Measurements from ENCODE around the gene CTDP1. TPM values are rescaled to one million over a fixed set of nuclear protein-coding genes. Genes with fewer than 3 reads are reported as not detected.
A peak's percentile ranks its signal among the peaks of the same experiment; 100 is the strongest.

The CTDP1 gene
- total RNA-seq, 1 experiment from 2014 or later, result 22.5 TPM

DNA sequence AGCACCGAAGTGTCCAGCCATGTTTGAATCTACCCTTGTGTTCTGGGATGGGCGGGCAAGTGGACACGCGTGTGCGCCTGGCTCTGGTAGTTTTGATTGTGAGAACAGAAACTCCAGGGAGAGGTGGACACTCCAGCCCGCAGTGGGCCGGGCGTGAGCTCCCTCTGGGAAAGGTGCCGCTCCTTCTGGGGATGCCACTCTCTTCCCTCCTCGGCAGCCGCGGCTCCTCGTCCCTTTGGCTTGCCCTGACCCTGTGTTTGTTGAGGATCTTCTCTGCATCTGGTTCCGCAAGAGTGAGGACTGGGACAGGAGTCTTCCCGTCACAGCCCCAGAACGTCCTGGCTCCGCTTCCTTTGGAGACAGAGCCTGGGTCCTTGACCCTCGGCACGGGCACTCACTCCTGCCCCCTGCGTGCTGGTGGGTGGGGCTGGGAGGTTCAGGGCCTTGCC, 1.3 kb downstream of the CTDP1 start:
- DNase-seq (ENCODE audit: low spot score), result no peak
- CTCF ChIA-PET, result no interaction called here
- Histone ChIP-seq H3K27ac (ENCODE audit: low read depth, low read length, poor library complexity, severe bottlenecking) (peak overlapping the region; percentile 98), H3K4me1 (ENCODE audit: insufficient read depth, low read length, poor library complexity, severe bottlenecking) (peaks cover 23% of the 10 kb centered on the region), H3K36me3 (ENCODE audit: insufficient read depth, low read length, poor library complexity, severe bottlenecking) (no peaks in the 10 kb centered on the region), H3K4me3 (ENCODE audit: low read depth, low read length, poor library complexity, severe bottlenecking) (peak overlapping the region; percentile 67), H3K9me3 (ENCODE audit: low read depth, low read length, poor library complexity, severe bottlenecking) (no peaks in the 10 kb centered on the region), H3K27me3 (replicated peaks; ENCODE audit: insufficient read depth, low read depth, low read length, poor library complexity) (no peaks in the 10 kb centered on the region)
- POLR2A ChIA-PET (ENCODE audit: low non-redundant PET), result no interaction called here
- TF ChIP-seq EZH2 (IDR thresholded peaks at IDR 0.05; ENCODE audit: borderline replicate concordance, low read depth, low read length, poor library complexity, severe bottlenecking), result no peak
- TF ChIP-seq, protein P1, sequence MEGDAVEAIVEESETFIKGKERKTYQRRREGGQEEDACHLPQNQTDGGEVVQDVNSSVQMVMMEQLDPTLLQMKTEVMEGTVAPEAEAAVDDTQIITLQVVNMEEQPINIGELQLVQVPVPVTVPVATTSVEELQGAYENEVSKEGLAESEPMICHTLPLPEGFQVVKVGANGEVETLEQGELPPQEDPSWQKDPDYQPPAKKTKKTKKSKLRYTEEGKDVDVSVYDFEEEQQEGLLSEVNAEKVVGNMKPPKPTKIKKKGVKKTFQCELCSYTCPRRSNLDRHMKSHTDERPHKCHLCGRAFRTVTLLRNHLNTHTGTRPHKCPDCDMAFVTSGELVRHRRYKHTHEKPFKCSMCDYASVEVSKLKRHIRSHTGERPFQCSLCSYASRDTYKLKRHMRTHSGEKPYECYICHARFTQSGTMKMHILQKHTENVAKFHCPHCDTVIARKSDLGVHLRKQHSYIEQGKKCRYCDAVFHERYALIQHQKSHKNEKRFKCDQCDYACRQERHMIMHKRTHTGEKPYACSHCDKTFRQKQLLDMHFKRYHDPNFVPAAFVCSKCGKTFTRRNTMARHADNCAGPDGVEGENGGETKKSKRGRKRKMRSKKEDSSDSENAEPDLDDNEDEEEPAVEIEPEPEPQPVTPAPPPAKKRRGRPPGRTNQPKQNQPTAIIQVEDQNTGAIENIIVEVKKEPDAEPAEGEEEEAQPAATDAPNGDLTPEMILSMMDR (conservative IDR thresholded peaks at IDR 0.05; ENCODE audit: low read depth, low read length), result no peak
- BruUV-seq (replicated peaks), result no TSS peak
- intact Hi-C loops (cut with micrococcal nuclease; ENCODE audit: unreplicated experiment), result no loop called here

DNA sequence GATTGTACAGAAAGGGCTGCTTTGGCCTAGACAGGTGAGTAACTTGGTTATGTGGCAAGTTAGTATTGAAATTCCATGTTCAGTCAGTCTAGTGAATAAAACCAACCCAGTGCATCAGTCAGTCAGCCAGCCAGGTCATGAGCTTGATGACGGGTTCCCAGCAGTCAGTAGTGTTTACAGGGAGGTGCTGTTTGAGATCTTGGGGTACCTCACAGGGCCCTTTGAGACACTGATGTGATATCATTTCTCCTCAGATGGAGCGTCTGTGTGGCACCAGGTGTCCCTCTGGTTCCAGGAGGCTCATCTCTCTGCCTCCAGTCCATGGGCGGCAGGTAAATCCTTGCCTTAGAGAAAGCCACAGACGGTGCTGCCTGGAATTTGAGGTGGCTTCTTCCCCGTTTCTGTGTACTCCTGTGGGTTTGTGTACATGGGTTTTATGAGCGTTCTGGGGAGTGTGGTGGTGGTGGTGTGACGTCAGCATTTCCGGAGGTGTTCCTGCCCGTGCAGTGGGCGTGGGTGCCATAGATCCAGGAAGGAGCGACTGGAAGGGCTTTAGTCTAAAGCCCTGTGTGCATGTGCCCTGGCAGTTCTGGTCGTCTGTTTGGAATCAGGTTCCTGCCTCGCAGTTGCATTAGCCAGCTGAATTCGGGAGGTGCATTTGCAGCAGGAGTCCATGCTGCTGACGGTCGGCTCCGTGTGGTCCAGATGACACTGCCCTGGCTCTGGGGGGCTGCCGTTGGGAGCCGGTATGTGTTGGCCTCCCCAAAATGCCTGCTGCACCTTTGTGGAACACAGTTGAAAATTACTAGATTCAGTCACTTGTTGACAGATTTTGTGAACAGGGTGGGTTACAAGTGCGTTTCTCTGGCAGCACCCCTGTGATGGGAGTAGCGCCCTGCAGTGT, 2.1 kb downstream of the CTDP1 start:
- TF ChIP-seq, protein P1 (conservative IDR thresholded peaks at IDR 0.05; ENCODE audit: low read depth, low read length), result no peak
- no peak for TF ChIP-seq EZH2 (IDR thresholded peaks at IDR 0.05; ENCODE audit: borderline replicate concordance, low read depth, low read length, poor library complexity, severe bottlenecking)
- intact Hi-C loops (cut with micrococcal nuclease; ENCODE audit: unreplicated experiment), result no loop called here
- POLR2A ChIA-PET (ENCODE audit: low non-redundant PET), result no interaction called here
- CTCF ChIA-PET, result no interaction called here
- no peaks in the 10 kb centered on the region for H3K36me3 ChIP-seq (ENCODE audit: insufficient read depth, low read length, poor library complexity, severe bottlenecking)
- peak; percentile 55 for DNase-seq (ENCODE audit: low spot score)
- no peak overlapping the region for H3K27ac ChIP-seq (ENCODE audit: low read depth, low read length, poor library complexity, severe bottlenecking)
- no peaks in the 10 kb centered on the region for H3K27me3 ChIP-seq (replicated peaks; ENCODE audit: insufficient read depth, low read depth, low read length, poor library complexity)
- H3K4me1 ChIP-seq (ENCODE audit: insufficient read depth, low read length, poor library complexity, severe bottlenecking), result peaks cover 23% of the 10 kb centered on the region
- no TSS peak for BruUV-seq (replicated peaks)
- H3K4me3 ChIP-seq (ENCODE audit: low read depth, low read length, poor library complexity, severe bottlenecking), result peak overlapping the region; percentile 67
- H3K9me3 ChIP-seq (ENCODE audit: low read depth, low read length, poor library complexity, severe bottlenecking), result no peaks in the 10 kb centered on the region

DNA sequence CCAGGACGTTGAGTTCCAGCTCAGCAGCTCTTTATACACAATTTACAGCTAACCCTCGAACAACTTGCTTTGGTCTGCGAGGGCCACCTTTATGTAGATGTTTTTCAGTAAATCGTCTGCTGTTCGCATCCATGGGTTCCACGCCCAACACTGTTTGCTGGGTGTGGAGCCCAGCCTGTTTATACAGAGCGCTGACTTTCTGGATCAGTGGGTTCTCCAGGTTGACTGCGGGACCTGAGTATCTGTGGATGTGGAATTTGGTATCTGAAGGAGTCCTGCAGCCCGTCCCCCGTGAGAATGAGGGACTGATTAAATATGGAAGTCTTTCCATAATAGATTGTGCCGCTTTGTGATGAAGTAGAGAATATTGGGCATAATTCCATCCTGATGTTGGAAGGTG, 2.9 kb downstream of the CTDP1 start:
- Histone ChIP-seq H3K27me3 (replicated peaks; ENCODE audit: insufficient read depth, low read depth, low read length, poor library complexity) (no peaks in the 10 kb centered on the region), H3K4me3 (ENCODE audit: low read depth, low read length, poor library complexity, severe bottlenecking) (no peak overlapping the region), H3K9me3 (ENCODE audit: low read depth, low read length, poor library complexity, severe bottlenecking) (no peaks in the 10 kb centered on the region), H3K4me1 (ENCODE audit: insufficient read depth, low read length, poor library complexity, severe bottlenecking) (peaks cover 23% of the 10 kb centered on the region), H3K36me3 (ENCODE audit: insufficient read depth, low read length, poor library complexity, severe bottlenecking) (no peaks in the 10 kb centered on the region), H3K27ac (ENCODE audit: low read depth, low read length, poor library complexity, severe bottlenecking) (no peak overlapping the region)
- ChIA-PET POLR2A (ENCODE audit: low non-redundant PET) (no interaction called here), CTCF (no interaction called here)
- no TSS peak for BruUV-seq (replicated peaks)
- TF ChIP-seq, protein P1 (conservative IDR thresholded peaks at IDR 0.05; ENCODE audit: low read depth, low read length), result no peak
- TF ChIP-seq EZH2 (IDR thresholded peaks at IDR 0.05; ENCODE audit: borderline replicate concordance, low read depth, low read length, poor library complexity, severe bottlenecking), result no peak
- DNase-seq (ENCODE audit: low spot score), result no peak
- intact Hi-C loops (cut with micrococcal nuclease; ENCODE audit: unreplicated experiment), result no loop called here

All from A673 (cell line).